Vagina (tissue), 2 donors: ENCODE measurements around the gene PARP12.

Experiments used
- CTCF ChIP-seq, 3 experiments: fragments of 450-650 bp in 2 of 3; fragments of 200-600 bp in 1 of 3; sonication (generic) in 1 of 3; IDR thresholded peaks; one replicate each; pipeline ENCODE4 v1.5.1; 2017 to 2019; ENCODE audit warnings: antibody characterized with exemption in 3 of 3, mild to moderate bottlenecking in 2 of 3, moderate library complexity in 2 of 3
- POLR2A ChIP-seq, 2 donors: fragments of 450-650 bp; IDR thresholded peaks; one replicate each; pipeline ENCODE4 v1.6.1; 2017; ENCODE audit warnings: antibody characterized with exemption in 2 of 2, mild to moderate bottlenecking in 2 of 2, moderate library complexity in 2 of 2

GRCh38 chr7:140024585-140024984 lies 38.2 kb downstream of the PARP12 start:
- TF ChIP-seq CTCF (IDR thresholded peaks at IDR 0.05): no peak
- TF ChIP-seq POLR2A (IDR thresholded peaks at IDR 0.05): no peak
